Measurements from ENCODE around the gene SUMF1.

SUMF1 gene

DNA sequence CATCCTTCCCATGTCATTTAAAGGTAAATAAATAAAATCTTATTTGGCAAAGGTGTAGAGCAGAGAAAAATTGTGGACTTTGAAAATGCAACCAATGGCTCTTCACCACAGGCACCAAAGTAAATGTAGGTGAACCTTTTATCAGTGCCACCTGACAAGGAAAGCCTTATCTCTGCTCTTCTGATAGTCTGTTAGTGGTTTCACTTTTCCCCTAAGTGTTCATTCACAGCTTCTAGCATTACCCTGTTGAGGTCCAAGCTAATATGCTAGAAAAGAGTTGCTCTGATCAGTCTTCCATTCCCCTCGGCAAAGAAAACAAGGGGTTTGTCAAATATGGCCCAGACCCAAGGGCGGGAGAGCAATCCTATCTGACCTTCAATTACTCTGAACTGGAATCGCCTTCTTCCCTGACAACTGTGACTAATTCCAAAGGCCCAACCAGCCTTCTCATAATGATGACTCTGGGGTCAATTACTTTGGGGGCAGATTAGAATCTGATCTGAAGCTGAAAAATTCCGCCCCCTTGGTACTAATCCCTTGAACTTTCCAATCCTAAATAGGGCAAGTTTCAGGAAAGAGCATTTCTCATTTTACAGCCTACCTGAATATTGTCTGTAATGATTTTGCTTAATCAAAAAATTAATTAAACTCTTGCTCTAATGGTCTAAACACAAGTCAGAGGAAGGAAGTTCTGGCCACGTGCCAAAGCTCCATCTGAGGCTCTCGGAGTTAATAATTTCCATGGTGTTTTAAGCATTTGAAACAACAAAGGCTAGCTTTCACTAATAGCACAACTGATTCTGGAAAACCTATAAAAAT, 111.5 kb downstream of the SUMF1 start:
- H3K4me3 ChIP-seq (ENCODE audit: low read depth, low read length) = no peak overlapping the region
- TF ChIP-seq, protein P1, sequence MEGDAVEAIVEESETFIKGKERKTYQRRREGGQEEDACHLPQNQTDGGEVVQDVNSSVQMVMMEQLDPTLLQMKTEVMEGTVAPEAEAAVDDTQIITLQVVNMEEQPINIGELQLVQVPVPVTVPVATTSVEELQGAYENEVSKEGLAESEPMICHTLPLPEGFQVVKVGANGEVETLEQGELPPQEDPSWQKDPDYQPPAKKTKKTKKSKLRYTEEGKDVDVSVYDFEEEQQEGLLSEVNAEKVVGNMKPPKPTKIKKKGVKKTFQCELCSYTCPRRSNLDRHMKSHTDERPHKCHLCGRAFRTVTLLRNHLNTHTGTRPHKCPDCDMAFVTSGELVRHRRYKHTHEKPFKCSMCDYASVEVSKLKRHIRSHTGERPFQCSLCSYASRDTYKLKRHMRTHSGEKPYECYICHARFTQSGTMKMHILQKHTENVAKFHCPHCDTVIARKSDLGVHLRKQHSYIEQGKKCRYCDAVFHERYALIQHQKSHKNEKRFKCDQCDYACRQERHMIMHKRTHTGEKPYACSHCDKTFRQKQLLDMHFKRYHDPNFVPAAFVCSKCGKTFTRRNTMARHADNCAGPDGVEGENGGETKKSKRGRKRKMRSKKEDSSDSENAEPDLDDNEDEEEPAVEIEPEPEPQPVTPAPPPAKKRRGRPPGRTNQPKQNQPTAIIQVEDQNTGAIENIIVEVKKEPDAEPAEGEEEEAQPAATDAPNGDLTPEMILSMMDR (IDR thresholded peaks at IDR 0.05; ENCODE audit: borderline replicate concordance, insufficient read depth, low read depth, low read length) = no peak

GRCh38 chr3:4351872-4352271, 115.2 kb downstream of the SUMF1 start:
- no peak overlapping the region for H3K4me3 ChIP-seq (ENCODE audit: low read depth, low read length)
- TF ChIP-seq, protein P1 (IDR thresholded peaks at IDR 0.05; ENCODE audit: borderline replicate concordance, insufficient read depth, low read depth, low read length) = no peak

- TF ChIP-seq, protein P1 (IDR thresholded peaks at IDR 0.05; ENCODE audit: borderline replicate concordance, insufficient read depth, low read depth, low read length) = no peak
These were observed 115.8 kb downstream of the SUMF1 start for GRCh38 chr3:4351164-4351855.

GRCh38 chr3:4350789-4351163, 116.3 kb downstream of the SUMF1 start:
- TF ChIP-seq, protein P1 (IDR thresholded peaks at IDR 0.05; ENCODE audit: borderline replicate concordance, insufficient read depth, low read depth, low read length) = peak; percentile 56; the same call in 1 of the 2 replicates
- H3K4me3 ChIP-seq (ENCODE audit: low read depth, low read length) = no peak overlapping the region

More at GRCh38 chr3:4351164-4351855, 115.8 kb downstream of the SUMF1 start:
- H3K4me3 ChIP-seq (ENCODE audit: low read depth, low read length) = no peak overlapping the region

DNA sequence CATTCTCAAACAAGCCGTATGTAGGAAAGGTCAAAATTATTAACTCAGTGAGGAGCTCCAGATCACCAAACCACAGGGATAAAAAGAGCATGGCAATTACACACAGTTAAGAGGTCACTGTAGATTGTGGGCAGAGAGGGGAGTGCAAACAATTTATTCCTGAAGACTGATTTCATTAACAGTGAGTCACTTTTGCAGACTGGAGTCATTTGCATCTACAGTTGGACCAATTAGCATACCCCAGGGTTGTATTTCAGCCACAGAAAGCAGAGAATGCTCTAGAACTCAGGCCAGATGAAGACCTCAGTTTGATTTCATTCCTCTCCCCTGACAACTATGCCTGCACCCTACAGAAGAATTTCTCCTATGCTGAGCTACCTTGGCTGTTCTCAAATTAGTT, 123.8 kb downstream of the SUMF1 start:
- TF ChIP-seq, protein P1 (IDR thresholded peaks at IDR 0.05; ENCODE audit: borderline replicate concordance, insufficient read depth, low read depth, low read length) = no peak
- H3K4me3 ChIP-seq (ENCODE audit: low read depth, low read length) = no peak overlapping the region

DNA sequence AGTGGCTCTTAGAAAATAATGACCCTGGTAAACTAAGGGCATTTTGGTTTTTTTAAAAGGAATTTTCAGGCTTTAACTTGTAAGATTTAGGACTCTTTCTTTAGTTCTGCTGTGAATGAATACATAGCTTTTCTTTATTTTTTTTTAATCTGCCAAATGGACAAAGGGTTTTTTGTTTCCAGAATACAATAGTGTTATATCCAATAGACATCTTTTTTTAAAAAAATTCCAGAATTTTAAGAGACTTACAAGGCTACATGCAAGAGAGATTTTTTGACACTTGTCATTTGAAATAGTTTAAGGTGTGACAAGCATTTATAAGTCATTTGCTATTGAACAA, 125.8 kb downstream of the SUMF1 start:
- no peak overlapping the region for H3K4me3 ChIP-seq (ENCODE audit: low read depth, low read length)
- TF ChIP-seq, protein P1 (IDR thresholded peaks at IDR 0.05; ENCODE audit: borderline replicate concordance, insufficient read depth, low read depth, low read length) = no peak
